Activated CD4-positive, alpha-beta T cell treated with anti-CD3 and anti-CD28 coated beads for 36 hours (primary cell): ENCODE data around the gene IL2RA. TPM values are rescaled to one million over a fixed set of nuclear protein-coding genes. Genes with fewer than 3 reads are reported as not detected.
"Not testable (repeated sequence)": the region's sequence is repeated elsewhere in the genome, so short reads cannot be mapped to it uniquely, and the experiment has no call there.

Experiments used
- ATAC-seq: fragments of 200-7000 bp; cut with Tn5 transposase; one replicate; pipeline ENCODE4 v1.10.0; 2021; ENCODE audit warnings: mild to moderate bottlenecking, moderate library complexity
- CTCF ChIA-PET: fragments of 350-600 bp; sonication (Branson Sonifier 250); formaldehyde crosslinking; loops from one replicate; lab custom pipeline; 2021; ENCODE audit warnings: antibody characterized with exemption; lab: Charles Lee
- POLR2A ChIA-PET: fragments of 350-600 bp; sonication (Branson Sonifier 250); formaldehyde crosslinking; loops from one replicate; lab custom pipeline; 2021; ENCODE audit warnings: antibody characterized with exemption, inconsistent platforms; lab: Charles Lee
- DNase-seq: peaks from one replicate; pipeline ENCODE4 v3.0.0-alpha.2; 2020
- H3K27ac Mint-ChIP-seq: one replicate; pipeline ENCODE4 v1.8.0; 2021; ENCODE audit warnings: mixed read lengths
- H3K27me3 Mint-ChIP-seq: one replicate; pipeline ENCODE4 v1.8.0; 2021; ENCODE audit warnings: mixed read lengths
- H3K36me3 Mint-ChIP-seq: one replicate; pipeline ENCODE4 v1.8.0; 2021; ENCODE audit warnings: low read depth, mixed read lengths
- H3K4me1 Mint-ChIP-seq: one replicate; pipeline ENCODE4 v1.8.0; 2021; ENCODE audit warnings: mixed read lengths
- H3K4me3 Mint-ChIP-seq: one replicate; pipeline ENCODE4 v1.8.0; 2021; ENCODE audit warnings: mild to moderate bottlenecking, moderate library complexity, mixed read lengths
- H3K9me3 Mint-ChIP-seq: one replicate; pipeline ENCODE4 v1.8.0; 2021; ENCODE audit warnings: low read depth, mixed read lengths
- intact Hi-C, 2 experiments: fragments of 100-400 bp; cut with DNase I in 1 of 2; cut with micrococcal nuclease in 1 of 2; formaldehyde crosslinking; loops; one replicate each; pipeline versions ENCODE4 v1.14.2 to v1.15.1; 2022 to 2024; cut with DNase I, micrococcal nuclease
- total RNA-seq, 2 experiments: library from RNA; stranded (reverse); gene quantifications; one replicate each; pipeline ENCODE4 v1.2.3, GENCODE V29; 2021

IL2RA gene
- total RNA-seq, 2 experiments from 2014 or later, result 659 to 980 TPM

DNA sequence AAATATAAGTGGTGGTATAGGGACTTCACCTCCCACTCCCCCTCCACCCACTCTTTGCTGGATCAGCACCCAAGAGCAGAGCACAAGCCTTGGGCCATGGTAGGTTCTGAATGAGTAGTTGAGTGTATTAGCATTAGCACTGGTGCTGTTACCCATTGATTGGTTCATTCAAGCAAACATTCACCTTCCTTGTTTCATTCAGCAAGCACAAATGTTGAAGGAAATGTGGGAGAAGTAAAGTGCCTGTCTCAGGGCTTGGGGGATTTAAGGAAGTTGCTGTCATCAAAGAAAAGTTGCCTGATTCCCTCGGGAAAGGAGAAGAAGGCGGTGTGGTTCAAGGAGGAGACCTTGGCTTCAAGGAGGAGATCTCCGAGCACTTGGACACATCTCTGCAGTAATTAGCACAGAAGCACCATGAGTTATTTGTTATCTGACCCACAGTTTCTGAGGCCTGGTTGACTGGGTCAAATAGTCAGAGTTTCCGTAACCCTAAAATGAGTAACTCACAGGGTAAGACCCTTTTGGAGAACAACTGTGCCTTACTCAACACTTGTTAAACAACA, 17.3 kb downstream of the IL2RA start:
- DNase-seq (no peak), ATAC-seq (peak; percentile 53)
- peaks cover 94% of the 10 kb centered on the region for H3K36me3 Mint-ChIP-seq
- peak overlapping the region; percentile 65 for H3K4me3 Mint-ChIP-seq
- H3K4me1 Mint-ChIP-seq, result peaks cover 85% of the 10 kb centered on the region
- no peaks in the 10 kb centered on the region for H3K27me3 Mint-ChIP-seq
- CTCF ChIA-PET, result interaction anchor here (1.0 to 1.6 kb wide), 4 partner anchors 8 to 42 kb away, joined by 3 to 9 read pairs (median 5); no protein-coding TSS in a partner anchor
- H3K27ac Mint-ChIP-seq, result peak overlapping the region; percentile 94
- intact Hi-C loops, result loop anchor here in 1 of 2 experiments (2.0 kb wide), 1 partner anchor 14 kb away; no protein-coding TSS in a partner anchor
- POLR2A ChIA-PET, result interaction anchor here (0.6 to 1.2 kb wide), 4 partner anchors 39 to 148 kb away, joined by 3 to 5 read pairs (median 4); no protein-coding TSS in a partner anchor
- H3K9me3 Mint-ChIP-seq, result no peaks in the 10 kb centered on the region

DNA sequence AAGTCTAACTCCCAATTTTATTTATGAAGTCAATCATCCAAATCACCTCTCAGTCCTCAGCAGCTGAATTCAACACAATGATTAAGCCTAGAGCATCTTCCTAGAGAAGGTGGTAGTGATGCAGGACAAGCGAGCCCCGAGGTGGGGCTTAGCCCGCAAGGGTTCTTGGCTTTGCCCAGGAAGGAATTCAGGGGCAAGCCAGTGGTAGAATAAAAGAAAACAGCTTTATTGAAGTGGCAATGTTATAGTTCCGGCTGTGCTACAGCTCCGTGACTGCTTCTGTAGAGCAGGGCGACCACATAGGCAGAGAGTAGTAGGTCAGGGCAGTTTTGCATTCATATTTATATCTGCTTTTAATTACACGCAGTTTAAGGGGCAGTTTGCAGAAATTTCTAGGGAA, 18.1 kb downstream of the IL2RA start:
- Mint-ChIP-seq H3K27ac (peak overlapping the region; percentile 94), H3K27me3 (no peaks in the 10 kb centered on the region), H3K4me3 (peak overlapping the region; percentile 65), H3K9me3 (no peaks in the 10 kb centered on the region), H3K4me1 (peaks cover 85% of the 10 kb centered on the region), H3K36me3 (peaks cover 94% of the 10 kb centered on the region)
- no peak for DNase-seq
- ChIA-PET POLR2A (interaction anchor here (0.7 kb wide), 1 partner anchor 68 kb away, joined by 3 read pairs; no protein-coding TSS in a partner anchor), CTCF (interaction anchor here (1.5 kb wide), 1 partner anchor 43 kb away, joined by 9 read pairs; no protein-coding TSS in a partner anchor)
- intact Hi-C loops, result loop anchor here in 1 of 2 experiments (2.0 kb wide), 1 partner anchor 15 kb away; no protein-coding TSS in a partner anchor
- no peak for ATAC-seq

DNA sequence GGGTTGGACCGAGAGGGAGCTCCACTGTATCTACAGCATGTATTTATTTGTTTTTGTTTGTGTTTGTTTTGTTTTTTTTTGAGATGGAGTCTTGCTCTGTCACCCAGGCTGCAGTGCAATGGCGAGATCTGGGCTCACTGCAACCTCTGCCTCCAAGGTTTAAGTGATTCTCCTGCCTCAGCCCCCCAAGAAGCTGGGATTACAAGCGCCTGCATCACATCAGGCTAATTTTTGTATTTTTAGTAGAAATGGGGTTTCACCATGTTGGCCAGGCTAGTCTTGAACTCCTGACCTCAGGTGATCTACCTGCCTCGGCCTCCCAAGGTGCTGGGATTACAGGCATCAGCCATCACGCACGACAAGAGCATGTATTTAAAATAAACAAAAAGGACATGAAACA, 18.8 kb downstream of the IL2RA start:
- CTCF ChIA-PET, result interaction anchor here (1.5 kb wide), 1 partner anchor 43 kb away, joined by 9 read pairs; no protein-coding TSS in a partner anchor
- POLR2A ChIA-PET, result interaction anchor here (0.6 kb wide), 1 partner anchor 41 kb away, joined by 3 read pairs; no protein-coding TSS in a partner anchor
- intact Hi-C loops, H3K9me3 Mint-ChIP-seq, DNase-seq, ATAC-seq, H3K27me3 Mint-ChIP-seq: not testable (repeated sequence)
- Mint-ChIP-seq H3K4me1 (peaks cover 85% of the 10 kb centered on the region), H3K36me3 (peaks cover 94% of the 10 kb centered on the region), H3K4me3 (peak overlapping the region; percentile 21), H3K27ac (peak overlapping the region; percentile 25)

DNA sequence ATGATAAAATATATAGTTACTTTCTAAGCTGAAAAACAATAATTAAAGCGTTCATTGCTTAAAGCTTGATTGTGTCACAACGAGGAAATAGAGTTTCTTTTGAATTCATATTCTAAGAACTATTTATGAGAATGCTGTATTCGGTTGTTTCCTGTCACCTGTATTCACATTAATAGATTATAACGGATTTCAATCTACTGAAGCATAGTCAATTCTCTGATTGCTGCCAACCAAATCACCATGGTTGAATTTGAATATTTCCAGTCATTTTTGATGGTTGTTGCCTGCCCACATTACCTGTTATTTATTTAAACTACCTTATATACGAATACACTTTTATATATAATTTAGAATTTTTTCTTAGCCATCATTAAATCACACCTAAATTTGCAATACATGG, 22.0 kb downstream of the IL2RA start:
- intact Hi-C loops, result no loop called here
- peaks cover 88% of the 10 kb centered on the region for H3K4me1 Mint-ChIP-seq
- no peak for DNase-seq
- H3K27me3 Mint-ChIP-seq, result no peaks in the 10 kb centered on the region
- H3K9me3 Mint-ChIP-seq, result no peaks in the 10 kb centered on the region
- H3K27ac Mint-ChIP-seq, result no peak overlapping the region
- H3K4me3 Mint-ChIP-seq, result no peak overlapping the region
- CTCF ChIA-PET, result no interaction called here
- POLR2A ChIA-PET, result no interaction called here
- peaks cover 97% of the 10 kb centered on the region for H3K36me3 Mint-ChIP-seq
- ATAC-seq, result no peak

DNA sequence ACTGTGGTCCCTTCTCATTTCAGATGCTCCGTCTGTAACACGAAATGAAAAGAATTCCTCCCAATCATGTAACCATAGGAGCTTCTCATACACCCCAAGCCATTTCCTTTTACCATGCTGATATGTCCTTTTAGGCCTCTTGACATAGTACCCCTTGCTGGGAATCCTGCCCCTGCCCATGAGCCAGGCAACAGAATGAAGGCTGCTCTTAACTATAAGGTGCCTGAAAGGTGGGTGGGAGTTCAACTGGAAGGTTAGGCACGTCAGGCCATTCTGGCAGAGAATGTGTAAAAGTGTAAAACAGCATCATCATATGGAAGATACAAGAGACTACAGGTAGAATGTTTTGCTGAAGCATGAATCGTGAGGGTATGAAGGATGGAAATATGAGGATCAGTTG, 22.5 kb downstream of the IL2RA start:
- no peaks in the 10 kb centered on the region for H3K27me3 Mint-ChIP-seq
- H3K4me1 Mint-ChIP-seq, result peaks cover 86% of the 10 kb centered on the region
- ChIA-PET POLR2A (no interaction called here), CTCF (interaction anchor here (1.5 kb wide), 1 partner anchor 10 kb away, joined by 5 read pairs; no protein-coding TSS in a partner anchor)
- no peak for ATAC-seq
- H3K36me3 Mint-ChIP-seq, result peaks cover 97% of the 10 kb centered on the region
- H3K9me3 Mint-ChIP-seq, result no peaks in the 10 kb centered on the region
- H3K4me3 Mint-ChIP-seq, result peak overlapping the region; percentile 15
- DNase-seq, result no peak
- H3K27ac Mint-ChIP-seq, result peak overlapping the region; percentile 64
- intact Hi-C loops, result no loop called here

DNA sequence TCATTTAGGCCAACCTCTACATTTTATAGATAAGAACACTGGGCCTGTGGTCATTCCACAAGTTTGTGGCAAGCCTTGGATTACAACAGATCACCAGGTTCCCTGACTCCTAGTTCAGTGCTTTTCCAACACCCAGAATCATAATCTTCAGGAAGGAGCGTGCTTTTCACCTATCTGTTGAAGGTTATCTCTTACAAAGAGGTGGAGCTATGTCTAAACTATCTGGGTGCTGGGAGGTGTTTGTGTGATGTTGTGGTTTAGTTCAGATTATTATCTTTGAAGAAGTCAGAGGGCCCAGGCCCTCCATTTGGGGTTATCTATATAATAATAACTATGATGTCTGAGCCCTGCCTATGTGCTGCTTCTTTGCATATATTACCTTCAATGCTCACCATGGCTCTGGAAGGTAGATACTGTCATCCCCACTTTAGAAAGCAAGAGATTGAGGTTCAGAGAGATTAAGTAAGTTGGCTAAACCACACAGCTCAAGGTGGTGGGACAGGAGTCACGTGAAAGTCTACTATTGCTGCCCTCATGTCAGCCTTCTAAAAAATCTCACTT, 24.0 kb downstream of the IL2RA start:
- CTCF ChIA-PET, result interaction anchor here (0.9 to 1.5 kb wide), 5 partner anchors 10 to 48 kb away, joined by 3 to 5 read pairs (median 4); no protein-coding TSS in a partner anchor
- DNase-seq (no peak), ATAC-seq (peak; percentile 15)
- Mint-ChIP-seq H3K27ac (peak overlapping the region; percentile 71), H3K4me1 (peaks cover 86% of the 10 kb centered on the region), H3K4me3 (no peak overlapping the region), H3K27me3 (no peaks in the 10 kb centered on the region), H3K9me3 (no peaks in the 10 kb centered on the region), H3K36me3 (peaks cover 97% of the 10 kb centered on the region)
- intact Hi-C loops, result no loop called here
- POLR2A ChIA-PET, result interaction anchor here (0.6 kb wide), 1 partner anchor 9 kb away, joined by 4 read pairs; no protein-coding TSS in a partner anchor

DNA sequence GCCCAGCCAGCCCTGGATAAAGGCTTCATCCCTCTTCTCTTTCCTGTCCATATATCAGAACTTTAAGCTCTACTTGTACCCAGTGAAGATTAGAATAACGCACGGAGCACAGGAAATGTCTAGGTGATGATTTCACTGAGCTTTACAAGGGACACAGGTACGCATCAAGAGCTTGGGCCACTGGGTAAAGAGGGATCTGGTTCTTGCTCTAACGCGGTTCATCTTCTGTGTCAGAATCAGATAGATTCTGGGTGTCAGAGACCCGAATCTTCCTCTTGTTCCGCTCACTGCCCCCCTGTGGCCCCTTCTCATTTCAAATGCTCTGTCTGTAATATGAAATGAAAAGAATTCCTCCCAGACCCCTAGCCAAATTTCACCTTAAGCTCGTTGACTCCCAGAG, 24.7 kb downstream of the IL2RA start:
- ATAC-seq (peak; percentile 5), DNase-seq (no peak)
- POLR2A ChIA-PET, result interaction anchor here (0.6 kb wide), 1 partner anchor 8 kb away, joined by 4 read pairs; no protein-coding TSS in a partner anchor
- Mint-ChIP-seq H3K36me3 (peaks cover 96% of the 10 kb centered on the region), H3K27ac (peak overlapping the region; percentile 71), H3K27me3 (no peaks in the 10 kb centered on the region), H3K4me3 (peak overlapping the region; percentile 26), H3K4me1 (peaks cover 86% of the 10 kb centered on the region), H3K9me3 (no peaks in the 10 kb centered on the region)
- CTCF ChIA-PET, result interaction anchor here (0.7 to 1.5 kb wide), 9 partner anchors 8 to 610 kb away, joined by 3 to 4 read pairs (median 3); no protein-coding TSS in a partner anchor
- intact Hi-C loops, result no loop called here

DNA sequence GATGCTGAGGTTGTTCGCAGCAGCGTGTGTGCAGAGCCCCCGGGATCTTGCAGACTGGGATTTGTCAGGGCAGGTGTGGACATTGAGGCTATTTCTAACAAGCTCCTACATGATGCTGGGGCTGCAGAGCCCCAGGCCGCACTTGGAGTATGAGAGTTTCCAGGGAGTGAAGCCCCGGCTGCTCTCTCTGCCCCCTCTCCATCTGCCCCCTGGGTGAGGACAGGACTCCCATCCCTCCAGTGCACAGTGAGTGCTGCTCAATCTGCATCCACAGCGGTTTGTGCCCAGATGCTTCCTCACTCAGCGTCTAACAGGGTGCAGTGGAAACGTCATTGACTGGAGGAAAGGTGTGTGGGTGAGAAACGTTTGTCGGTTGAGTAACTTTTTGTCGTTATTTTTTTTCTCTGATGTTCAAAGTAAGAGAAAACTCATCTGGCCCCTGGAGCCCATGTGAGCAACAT, 25.3 kb downstream of the IL2RA start:
- CTCF ChIA-PET, result interaction anchor here (0.7 to 1.5 kb wide), 9 partner anchors 8 to 611 kb away, joined by 3 to 4 read pairs (median 3); no protein-coding TSS in a partner anchor
- H3K4me1 Mint-ChIP-seq, result peaks cover 87% of the 10 kb centered on the region
- no peaks in the 10 kb centered on the region for H3K27me3 Mint-ChIP-seq
- peaks cover 96% of the 10 kb centered on the region for H3K36me3 Mint-ChIP-seq
- no peak for DNase-seq
- intact Hi-C loops, result no loop called here
- peak overlapping the region; percentile 26 for H3K4me3 Mint-ChIP-seq
- peak overlapping the region; percentile 71 for H3K27ac Mint-ChIP-seq
- H3K9me3 Mint-ChIP-seq, result no peaks in the 10 kb centered on the region
- ATAC-seq, result peak; percentile 21
- POLR2A ChIA-PET, result interaction anchor here (0.7 kb wide), 1 partner anchor 16 kb away, joined by 3 read pairs; no protein-coding TSS in a partner anchor

DNA sequence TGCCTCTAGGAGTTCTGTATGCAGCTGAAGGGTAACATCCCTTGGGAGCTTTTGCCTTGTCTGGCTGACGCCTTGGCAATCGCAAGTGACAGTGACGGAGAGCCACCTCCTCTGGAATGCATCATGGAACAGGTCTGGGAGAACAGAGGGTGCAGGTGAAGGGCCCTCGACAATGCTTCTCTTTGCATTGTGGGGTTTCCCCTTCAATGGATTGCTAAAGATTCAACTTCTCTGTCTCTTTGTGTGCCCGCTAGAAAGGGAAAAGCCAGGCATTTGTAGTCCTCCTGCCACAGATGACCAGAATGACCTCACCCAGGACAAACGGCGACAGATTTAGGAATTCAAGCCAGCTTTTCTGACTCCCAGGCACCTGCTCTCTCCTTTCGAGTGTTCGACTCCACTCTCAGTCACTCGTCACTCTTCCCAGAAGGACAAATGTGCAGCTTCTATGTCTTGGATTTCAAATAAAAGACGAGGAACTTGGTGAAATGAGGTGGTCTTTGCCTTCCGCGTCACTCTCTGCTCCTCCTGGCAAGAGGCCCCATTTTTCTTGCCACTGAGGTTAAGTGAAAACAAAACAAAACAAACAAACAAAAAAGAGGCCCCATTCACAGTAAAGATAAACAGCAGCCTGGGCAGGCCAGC, 26.1 kb downstream of the IL2RA start:
- ChIA-PET POLR2A (no interaction called here), CTCF (interaction anchor here (0.6 to 1.4 kb wide), 3 partner anchors 33 to 612 kb away, joined by 3 to 4 read pairs (median 4); no protein-coding TSS in a partner anchor)
- H3K9me3 Mint-ChIP-seq, result peaks cover 1% of the 10 kb centered on the region
- H3K4me3 Mint-ChIP-seq, result no peak overlapping the region
- ATAC-seq (peak; percentile 5), DNase-seq (no peak)
- no peaks in the 10 kb centered on the region for H3K27me3 Mint-ChIP-seq
- intact Hi-C loops, result no loop called here
- peaks cover 93% of the 10 kb centered on the region for H3K36me3 Mint-ChIP-seq
- H3K27ac Mint-ChIP-seq, result peak overlapping the region; percentile 71
- peaks cover 81% of the 10 kb centered on the region for H3K4me1 Mint-ChIP-seq

DNA sequence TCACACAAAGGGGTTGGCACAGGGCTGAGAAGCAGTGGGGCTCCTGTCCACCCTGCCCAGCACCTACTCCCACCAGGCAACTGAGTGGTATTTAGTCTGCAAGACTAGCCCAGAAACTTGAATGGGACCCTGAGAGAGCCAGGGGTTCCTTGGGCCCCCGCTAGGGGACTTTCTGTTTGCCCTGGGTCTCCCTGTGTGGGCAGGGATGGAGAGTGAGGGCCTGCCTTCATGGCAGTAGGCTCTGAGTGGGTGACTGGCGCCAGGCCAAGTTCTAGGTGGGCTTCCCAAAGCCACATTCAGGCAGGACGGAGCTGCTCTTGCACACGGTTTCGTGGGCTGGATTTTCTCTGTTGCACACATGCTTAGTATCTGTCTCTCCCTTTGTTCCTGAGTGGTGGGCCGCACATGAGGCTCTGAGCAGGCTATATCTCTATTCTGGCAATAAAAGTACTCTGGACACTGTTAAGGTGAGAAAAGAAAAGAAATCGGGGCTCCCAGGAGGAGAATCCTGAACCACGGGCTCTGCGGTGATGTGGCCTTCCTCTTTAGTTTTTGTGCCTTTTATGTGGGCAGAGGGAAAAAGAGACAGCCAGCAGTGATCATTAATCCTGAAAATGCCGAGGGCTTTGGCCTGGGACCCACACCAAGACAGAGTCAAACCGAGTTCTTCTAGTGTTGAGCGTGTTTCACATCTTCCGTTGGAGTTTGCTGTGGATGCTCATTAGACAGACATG, 26.9 kb downstream of the IL2RA start:
- peak; percentile 7 for ATAC-seq
- intact Hi-C loops, result no loop called here
- Mint-ChIP-seq H3K27me3 (no peaks in the 10 kb centered on the region), H3K36me3 (peaks cover 94% of the 10 kb centered on the region), H3K4me1 (peaks cover 82% of the 10 kb centered on the region), H3K4me3 (no peak overlapping the region), H3K27ac (no peak overlapping the region), H3K9me3 (peaks cover 3% of the 10 kb centered on the region)
- peak; percentile 9 for DNase-seq
- CTCF ChIA-PET, result interaction anchor here (0.6 to 2.0 kb wide), 2 partner anchors 22 to 31 kb away, joined by 4 read pairs; no protein-coding TSS in a partner anchor
- POLR2A ChIA-PET, result no interaction called here
